ENCODE measurements around the gene KCNQ5.

KCNQ5 gene

DNA sequence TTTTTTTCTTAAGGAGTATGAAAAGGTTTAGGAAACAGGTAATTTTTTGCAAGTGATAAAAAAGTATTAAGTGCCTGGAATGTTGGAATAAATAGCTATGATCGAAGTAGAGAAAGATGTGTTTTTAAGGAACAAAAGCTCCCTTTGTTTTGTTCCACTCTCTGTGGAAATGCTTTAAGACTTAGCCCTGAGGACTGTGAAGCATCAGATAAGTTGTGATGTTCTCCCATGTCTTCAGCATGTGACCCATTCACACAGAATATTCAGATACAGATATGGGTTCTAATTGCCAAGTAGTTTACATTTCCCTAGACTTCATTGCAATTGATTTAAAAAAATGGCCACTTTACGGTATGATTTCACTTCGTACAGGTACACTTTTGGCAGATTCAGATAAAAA lies 80.6 kb downstream of the KCNQ5 start:
- H3K4me3 ChIP-seq (ENCODE audit: severe bottlenecking) = no peak overlapping the region
- no peaks in the 10 kb centered on the region for H3K27me3 ChIP-seq (ENCODE audit: insufficient read depth, poor library complexity, severe bottlenecking)
- TF ChIP-seq CTCF (IDR thresholded peaks at IDR 0.05; ENCODE audit: poor library complexity, severe bottlenecking) = no peak
- no peak for DNase-seq (ENCODE audit: low spot score)
- ATAC-seq (ENCODE audit: low read depth) = no peak
- H3K36me3 ChIP-seq (ENCODE audit: low read depth) = no peaks in the 10 kb centered on the region
- no peaks in the 10 kb centered on the region for H3K4me1 ChIP-seq (ENCODE audit: insufficient read depth, poor library complexity, severe bottlenecking)
- H3K9me3 ChIP-seq (ENCODE audit: severe bottlenecking) = no peaks in the 10 kb centered on the region
- no peak overlapping the region for H3K27ac ChIP-seq (ENCODE audit: poor library complexity, severe bottlenecking)

GRCh38 chr6:72703093-72703492 lies 81.2 kb downstream of the KCNQ5 start:
- Histone ChIP-seq H3K36me3 (ENCODE audit: low read depth) (no peaks in the 10 kb centered on the region), H3K9me3 (ENCODE audit: severe bottlenecking) (no peaks in the 10 kb centered on the region), H3K27ac (ENCODE audit: poor library complexity, severe bottlenecking) (no peak overlapping the region), H3K27me3 (ENCODE audit: insufficient read depth, poor library complexity, severe bottlenecking) (no peaks in the 10 kb centered on the region), H3K4me3 (ENCODE audit: severe bottlenecking) (no peak overlapping the region), H3K4me1 (ENCODE audit: insufficient read depth, poor library complexity, severe bottlenecking) (no peaks in the 10 kb centered on the region)
- no peak for ATAC-seq (ENCODE audit: low read depth)
- TF ChIP-seq CTCF (IDR thresholded peaks at IDR 0.05; ENCODE audit: poor library complexity, severe bottlenecking) = no peak
- no peak for DNase-seq (ENCODE audit: low spot score)

DNA sequence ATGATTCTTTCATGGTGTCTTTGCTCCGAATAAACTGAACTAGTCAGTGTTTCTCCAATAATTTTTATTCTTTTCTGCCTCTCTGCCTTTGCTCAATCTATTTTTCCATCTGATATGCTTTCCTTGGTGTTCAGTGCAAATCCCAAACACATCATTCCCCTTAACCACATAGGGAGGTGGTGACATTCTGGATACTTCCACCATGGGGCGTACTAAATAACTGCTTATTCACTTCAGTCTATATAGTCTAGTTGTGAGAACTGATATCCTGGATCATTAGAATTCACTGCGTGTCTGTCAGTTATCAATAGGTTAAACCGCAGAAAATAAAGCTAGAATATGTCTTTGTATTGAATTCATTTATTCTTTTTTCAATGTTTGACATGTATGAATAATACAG lies 83.1 kb downstream of the KCNQ5 start:
- no peaks in the 10 kb centered on the region for H3K27me3 ChIP-seq (ENCODE audit: insufficient read depth, poor library complexity, severe bottlenecking)
- no peak for ATAC-seq (ENCODE audit: low read depth)
- TF ChIP-seq CTCF (IDR thresholded peaks at IDR 0.05; ENCODE audit: poor library complexity, severe bottlenecking) = no peak
- H3K4me3 ChIP-seq (ENCODE audit: severe bottlenecking) = no peak overlapping the region
- H3K27ac ChIP-seq (ENCODE audit: poor library complexity, severe bottlenecking) = no peak overlapping the region
- H3K4me1 ChIP-seq (ENCODE audit: insufficient read depth, poor library complexity, severe bottlenecking) = no peaks in the 10 kb centered on the region
- H3K36me3 ChIP-seq (ENCODE audit: low read depth) = no peaks in the 10 kb centered on the region
- DNase-seq (ENCODE audit: low spot score) = no peak
- no peaks in the 10 kb centered on the region for H3K9me3 ChIP-seq (ENCODE audit: severe bottlenecking)

GRCh38 chr6:72709431-72709830 lies 87.6 kb downstream of the KCNQ5 start:
- Histone ChIP-seq H3K9me3 (ENCODE audit: severe bottlenecking) (no peaks in the 10 kb centered on the region), H3K27ac (ENCODE audit: poor library complexity, severe bottlenecking) (no peak overlapping the region), H3K4me3 (ENCODE audit: severe bottlenecking) (no peak overlapping the region), H3K36me3 (ENCODE audit: low read depth) (no peaks in the 10 kb centered on the region), H3K27me3 (ENCODE audit: insufficient read depth, poor library complexity, severe bottlenecking) (no peaks in the 10 kb centered on the region), H3K4me1 (ENCODE audit: insufficient read depth, poor library complexity, severe bottlenecking) (no peaks in the 10 kb centered on the region)
- ATAC-seq (ENCODE audit: low read depth) = no peak
- DNase-seq (ENCODE audit: low spot score) = no peak
- no peak for TF ChIP-seq CTCF (IDR thresholded peaks at IDR 0.05; ENCODE audit: poor library complexity, severe bottlenecking)

GRCh38 chr6:72711731-72712130 lies 89.9 kb downstream of the KCNQ5 start:
- DNase-seq (ENCODE audit: low spot score) (no peak), ATAC-seq (ENCODE audit: low read depth) (no peak)
- no peak for TF ChIP-seq CTCF (IDR thresholded peaks at IDR 0.05; ENCODE audit: poor library complexity, severe bottlenecking)
- Histone ChIP-seq H3K36me3 (ENCODE audit: low read depth) (no peaks in the 10 kb centered on the region), H3K4me1 (ENCODE audit: insufficient read depth, poor library complexity, severe bottlenecking) (no peaks in the 10 kb centered on the region), H3K27me3 (ENCODE audit: insufficient read depth, poor library complexity, severe bottlenecking) (no peaks in the 10 kb centered on the region), H3K9me3 (ENCODE audit: severe bottlenecking) (no peaks in the 10 kb centered on the region), H3K27ac (ENCODE audit: poor library complexity, severe bottlenecking) (no peak overlapping the region), H3K4me3 (ENCODE audit: severe bottlenecking) (no peak overlapping the region)

Measured in RWPE2 (cell line).